Body of pancreas (tissue), 4 donors: ENCODE results near the gene SLFN12L.

Experiments
- CTCF ChIP-seq, 7 experiments: fragments of 450-650 bp in 4 of 7; fragments of 200-600 bp in 3 of 7; sonication (generic) in 3 of 7; IDR thresholded peaks; one replicate each; pipeline ENCODE4 v1.5.1; 2016 to 2019; ENCODE audit warnings: antibody characterized with exemption in 7 of 7
- POLR2A ChIP-seq, 3 donors: fragments of 450-650 bp; IDR thresholded peaks; one replicate each; pipeline ENCODE4 v1.6.1; 2016; ENCODE audit warnings: antibody characterized with exemption in 3 of 3, mild to moderate bottlenecking in 2 of 3

GRCh38 chr17:35553310-35553709 is 15.8 kb upstream of the SLFN12L start:
- TF ChIP-seq CTCF (IDR thresholded peaks at IDR 0.05) = no peak
- TF ChIP-seq POLR2A (IDR thresholded peaks at IDR 0.05) = no peak
